RWPE2 (cell line): ENCODE data around the gene ELAVL1.
A peak's percentile ranks its signal among the peaks of the same experiment; 100 is the strongest.

ENCODE experiments used
- ATAC-seq: fragments of 200-7000 bp; cut with Tn5 transposase; 3 replicates; pipeline ENCODE4 v1.9.1; 2021; ENCODE audit warnings: low read depth
- DNase-seq: peaks from one replicate; pipeline ENCODE4 v3.0.0-alpha.2; 2020; ENCODE audit warnings: low spot score
- H3K27ac ChIP-seq: fragments of 450-650 bp; 2 replicates; pipeline ENCODE4 v1.5.1; 2017; ENCODE audit warnings: mild to moderate bottlenecking; ENCODE audit not compliant: poor library complexity, severe bottlenecking
- H3K27me3 ChIP-seq: fragments of 250-450 bp; sonication (Bioruptor Pico); 2 replicates; pipeline ENCODE4 v1.5.1; 2021; ENCODE audit warnings: mild to moderate bottlenecking, moderate library complexity; ENCODE audit not compliant: insufficient read depth, poor library complexity, severe bottlenecking
- H3K36me3 ChIP-seq: fragments of 250-450 bp; sonication (Bioruptor Pico); 2 replicates; pipeline ENCODE4 v1.5.1; 2020; ENCODE audit warnings: low read depth, mild to moderate bottlenecking, moderate library complexity
- H3K4me1 ChIP-seq: fragments of 250-450 bp; sonication (Bioruptor Pico); 2 replicates; pipeline ENCODE4 v1.5.1; 2021; ENCODE audit warnings: mild to moderate bottlenecking, moderate library complexity; ENCODE audit not compliant: insufficient read depth, poor library complexity, severe bottlenecking
- H3K4me3 ChIP-seq: fragments of 250-450 bp; sonication (Bioruptor Pico); 2 replicates; pipeline ENCODE4 v1.5.1; 2021; ENCODE audit warnings: mild to moderate bottlenecking, moderate library complexity; ENCODE audit not compliant: severe bottlenecking
- H3K9me3 ChIP-seq: fragments of 250-450 bp; sonication (Bioruptor Pico); 2 replicates; pipeline ENCODE4 v1.5.1; 2021; ENCODE audit warnings: mild to moderate bottlenecking, moderate library complexity; ENCODE audit not compliant: severe bottlenecking
- TF ChIP-seq, protein P1 (sequence below): fragments of 450-650 bp; IDR thresholded peaks from one replicate; pipeline ENCODE4 v1.5.1; 2017; ENCODE audit warnings: mild to moderate bottlenecking, moderate library complexity; ENCODE audit not compliant: poor library complexity, severe bottlenecking

Gene ELAVL1

DNA sequence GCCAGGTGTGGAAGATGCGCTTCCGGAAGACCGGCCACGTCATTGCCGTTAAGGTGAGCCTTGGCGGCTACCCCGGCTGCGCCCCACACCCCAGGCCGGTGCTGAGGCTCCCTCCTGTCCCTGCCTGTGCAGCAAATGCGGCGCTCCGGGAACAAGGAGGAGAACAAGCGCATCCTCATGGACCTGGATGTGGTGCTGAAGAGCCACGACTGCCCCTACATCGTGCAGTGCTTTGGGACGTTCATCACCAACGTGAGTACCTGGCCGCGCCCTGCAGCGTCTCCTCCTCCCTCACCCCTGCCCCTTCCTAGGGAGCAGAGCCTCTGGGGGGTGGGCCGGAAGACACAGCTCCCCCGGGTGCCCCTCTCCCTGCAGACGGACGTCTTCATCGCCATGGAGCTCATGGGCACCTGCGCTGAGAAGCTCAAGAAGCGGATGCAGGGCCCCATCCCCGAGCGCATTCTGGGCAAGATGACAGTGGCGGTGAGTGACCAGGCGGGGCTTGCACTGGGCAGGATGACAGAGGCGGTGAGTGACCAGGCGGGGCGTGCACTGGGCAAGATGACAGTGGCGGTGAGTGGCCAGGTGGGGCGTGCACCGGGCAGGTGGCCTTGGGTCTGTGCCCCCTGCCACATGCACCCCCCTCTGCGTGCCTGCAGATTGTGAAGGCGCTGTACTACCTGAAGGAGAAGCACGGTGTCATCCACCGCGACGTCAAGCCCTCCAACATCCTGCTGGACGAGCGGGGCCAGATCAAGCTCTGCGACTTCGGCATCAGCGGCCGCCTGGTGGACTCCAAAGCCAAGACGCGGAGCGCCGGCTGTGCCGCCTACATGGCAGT, 94.9 kb downstream of the ELAVL1 start:
- DNase-seq: no peak
- ATAC-seq: no peak
- TF ChIP-seq, protein P1, sequence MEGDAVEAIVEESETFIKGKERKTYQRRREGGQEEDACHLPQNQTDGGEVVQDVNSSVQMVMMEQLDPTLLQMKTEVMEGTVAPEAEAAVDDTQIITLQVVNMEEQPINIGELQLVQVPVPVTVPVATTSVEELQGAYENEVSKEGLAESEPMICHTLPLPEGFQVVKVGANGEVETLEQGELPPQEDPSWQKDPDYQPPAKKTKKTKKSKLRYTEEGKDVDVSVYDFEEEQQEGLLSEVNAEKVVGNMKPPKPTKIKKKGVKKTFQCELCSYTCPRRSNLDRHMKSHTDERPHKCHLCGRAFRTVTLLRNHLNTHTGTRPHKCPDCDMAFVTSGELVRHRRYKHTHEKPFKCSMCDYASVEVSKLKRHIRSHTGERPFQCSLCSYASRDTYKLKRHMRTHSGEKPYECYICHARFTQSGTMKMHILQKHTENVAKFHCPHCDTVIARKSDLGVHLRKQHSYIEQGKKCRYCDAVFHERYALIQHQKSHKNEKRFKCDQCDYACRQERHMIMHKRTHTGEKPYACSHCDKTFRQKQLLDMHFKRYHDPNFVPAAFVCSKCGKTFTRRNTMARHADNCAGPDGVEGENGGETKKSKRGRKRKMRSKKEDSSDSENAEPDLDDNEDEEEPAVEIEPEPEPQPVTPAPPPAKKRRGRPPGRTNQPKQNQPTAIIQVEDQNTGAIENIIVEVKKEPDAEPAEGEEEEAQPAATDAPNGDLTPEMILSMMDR: no peak
- H3K4me1 ChIP-seq: no peaks in the 10 kb centered on the region
- H3K9me3 ChIP-seq: no peaks in the 10 kb centered on the region
- peaks cover 27% of the 10 kb centered on the region for H3K36me3 ChIP-seq
- H3K27ac ChIP-seq: no peak overlapping the region
- no peak overlapping the region for H3K4me3 ChIP-seq
- peaks cover 2% of the 10 kb centered on the region for H3K27me3 ChIP-seq

DNA sequence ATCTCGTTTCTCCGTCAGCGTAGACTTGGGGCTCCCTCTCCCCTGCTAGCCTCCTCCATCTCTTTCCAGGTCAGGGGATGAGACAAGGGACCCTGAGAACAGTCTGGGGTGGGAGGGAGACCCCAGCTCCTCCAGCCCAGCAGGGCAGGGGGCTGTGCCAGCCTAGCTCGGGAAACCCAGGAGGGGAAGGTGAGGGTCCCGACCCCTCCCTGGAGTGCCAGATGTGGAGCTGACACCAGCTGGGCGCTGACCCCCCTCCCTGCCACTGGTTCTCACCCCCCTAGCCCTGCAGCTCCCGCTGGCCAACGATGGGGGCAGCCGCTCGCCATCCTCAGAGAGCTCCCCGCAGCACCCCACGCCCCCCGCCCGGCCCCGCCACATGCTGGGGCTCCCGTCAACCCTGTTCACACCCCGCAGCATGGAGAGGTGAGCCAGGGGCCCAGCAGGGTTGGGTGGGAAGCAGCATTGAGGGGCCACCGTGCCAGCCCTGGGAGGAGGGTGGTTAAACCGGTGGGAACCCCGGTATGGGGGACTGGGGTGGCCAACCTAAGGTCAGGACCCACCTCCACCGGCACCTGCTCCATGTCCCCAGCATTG, 95.9 kb downstream of the ELAVL1 start:
- H3K27me3 ChIP-seq: no peaks in the 10 kb centered on the region
- H3K4me3 ChIP-seq: no peak overlapping the region
- H3K4me1 ChIP-seq: peaks cover 5% of the 10 kb centered on the region
- no peak overlapping the region for H3K27ac ChIP-seq
- peaks cover 33% of the 10 kb centered on the region for H3K36me3 ChIP-seq
- TF ChIP-seq, protein P1: no peak
- no peak for ATAC-seq
- DNase-seq: no peak
- no peaks in the 10 kb centered on the region for H3K9me3 ChIP-seq

DNA sequence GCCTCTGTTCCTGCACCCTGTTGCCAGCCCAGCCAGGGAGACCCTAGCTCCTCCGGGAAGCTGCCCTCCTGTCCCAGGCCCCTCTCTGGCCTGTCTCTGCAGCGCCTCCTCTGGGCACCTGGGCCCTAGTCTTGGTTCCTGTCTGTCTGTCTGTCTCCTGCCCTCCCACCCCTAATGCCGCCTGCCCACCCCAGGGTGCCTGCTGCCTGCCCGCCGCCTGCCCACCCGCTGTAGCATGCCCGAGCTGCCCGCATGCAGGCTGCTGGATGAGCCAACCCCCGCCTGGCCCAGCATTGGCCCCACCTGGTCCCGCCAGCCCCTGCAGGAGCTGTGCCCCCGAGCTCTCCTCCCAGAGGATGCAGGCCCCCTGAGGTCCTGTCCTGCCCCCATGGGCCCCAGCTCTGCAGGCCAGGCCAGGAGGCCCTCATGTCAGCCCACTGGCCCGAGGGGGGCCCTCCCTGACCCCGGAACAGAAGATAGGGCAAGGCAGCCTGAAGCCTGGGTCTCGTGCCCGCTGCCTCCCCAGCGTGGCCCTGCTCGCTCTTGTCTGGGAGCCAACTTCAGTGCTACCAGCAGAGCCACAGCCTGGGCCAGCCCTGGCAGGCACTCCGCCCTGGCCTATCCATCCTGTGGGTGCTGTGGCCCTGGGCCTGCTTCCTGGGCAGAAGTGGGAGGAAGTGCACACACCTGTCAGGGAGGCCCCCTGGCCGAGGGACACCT, 96.5 kb downstream of the ELAVL1 start:
- Histone ChIP-seq H3K27me3 (no peaks in the 10 kb centered on the region), H3K9me3 (no peaks in the 10 kb centered on the region), H3K4me3 (no peak overlapping the region), H3K27ac (no peak overlapping the region), H3K36me3 (peaks cover 33% of the 10 kb centered on the region), H3K4me1 (peaks cover 5% of the 10 kb centered on the region)
- TF ChIP-seq, protein P1: no peak
- ATAC-seq (0 out of 3 replicates have a peak, but pooled peaks have one; percentile 16), DNase-seq (no peak)
